GM12891 (cell line): ENCODE results near the gene WT1.

Experiments
- PAX5 ChIP-seq: IDR thresholded peaks from 2 replicates; pipeline ENCODE4 v1.6.1; 2011; ENCODE audit warnings: low read length, moderate library complexity, mild to moderate bottlenecking; ENCODE audit not compliant: insufficient read depth, severe bottlenecking
- POLR2A ChIP-seq: IDR thresholded peaks from 2 replicates; pipeline ENCODE4 v1.6.1; 2011; ENCODE audit warnings: low read depth, low read length, control low read depth
- POLR2AphosphoS5 ChIP-seq: IDR thresholded peaks from 2 replicates; pipeline ENCODE4 v1.6.1; 2011; ENCODE audit warnings: low read depth, low read length, control low read depth
- POU2F2 ChIP-seq: IDR thresholded peaks from 2 replicates; pipeline ENCODE4 v1.6.1; 2011; ENCODE audit warnings: low read depth, mild to moderate bottlenecking, control low read depth, low read length, moderate library complexity
- SPI1 ChIP-seq: IDR thresholded peaks from 2 replicates; pipeline ENCODE4 v1.6.1; 2011; ENCODE audit warnings: low read depth, low read length, control low read depth
- TAF1 ChIP-seq: IDR thresholded peaks from 2 replicates; pipeline ENCODE4 v1.6.1; 2011; ENCODE audit warnings: low read depth, low read length, control low read depth

DNA sequence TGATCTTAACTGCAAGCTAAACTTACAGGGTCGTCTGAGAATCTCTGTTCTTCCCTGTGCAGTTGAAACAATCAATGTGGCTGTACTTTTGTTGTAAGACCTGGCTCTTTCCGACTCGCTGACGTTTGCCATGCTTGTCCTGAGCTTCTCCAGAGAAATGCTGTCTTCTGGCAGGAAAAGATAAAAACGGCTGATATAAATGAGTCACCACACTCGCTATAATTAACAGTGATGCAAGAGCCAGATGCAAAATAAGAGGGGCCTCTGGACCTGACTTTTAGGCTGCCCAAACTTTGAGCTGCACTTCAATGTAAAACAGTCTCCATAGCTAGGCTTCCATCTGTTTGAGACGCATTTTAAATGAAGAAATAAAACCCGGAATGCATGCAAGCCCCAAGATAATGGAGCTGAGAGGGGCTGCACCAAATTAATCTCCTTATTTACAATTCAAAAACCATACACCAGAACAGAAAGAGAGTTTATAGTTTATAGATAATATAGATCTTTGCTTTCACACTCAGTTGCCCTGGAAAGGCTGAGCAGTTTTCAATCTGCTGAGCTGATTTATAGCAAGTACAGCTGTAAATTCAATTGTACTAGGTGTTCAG, 48.5 kb downstream of the WT1 start:
- no peak for TF ChIP-seq SPI1
- TF ChIP-seq POLR2A = no peak
- no peak for TF ChIP-seq POU2F2
- TF ChIP-seq TAF1 = no peak
- TF ChIP-seq PAX5 = no peak
- TF ChIP-seq POLR2AphosphoS5 = no peak
